HCT116 (cell line): ENCODE data around the gene SMYD3. TPM values are rescaled to one million over a fixed set of nuclear protein-coding genes. Genes with fewer than 3 reads are reported as not detected.

ENCODE experiments used
- ATAC-seq: fragments of 200-7000 bp; cut with Tn5 transposase; 2 replicates; pipeline ENCODE4 v1.9.1; 2020; ENCODE audit warnings: mild to moderate bottlenecking, moderate library complexity
- BruUV-seq: library from RNA; stranded (reverse); fragments of 400-500 nt; replicated peaks from 2 replicates; lab custom pipeline; 2021; lab: Mats Ljungman, UMichigan
- CTCF ChIA-PET: fragments of 300-600 bp; sonication (Branson Sonifier 250); formaldehyde crosslinking; loops from one replicate; lab custom pipeline; 2021; ENCODE audit warnings: antibody characterized with exemption; lab: Charles Lee
- POLR2A ChIA-PET: fragments of 300-600, 350-600 bp; sonication (Branson Sonifier 250); formaldehyde crosslinking; loops from one replicate; lab custom pipeline; 2021; ENCODE audit warnings: antibody characterized with exemption; lab: Charles Lee
- RAD21 ChIA-PET, 2 experiments: fragments of 300-600 bp; sonication (Branson Sonifier 250); formaldehyde crosslinking; loops; one replicate each; lab custom pipeline; 2023; ENCODE audit warnings: low total read pairs in 2 of 2; ENCODE audit not compliant: uncharacterized antibody in 2 of 2, unreplicated experiment in 2 of 2, low non-redundant PET in 1 of 2; lab: Charles Lee
- DNase-seq: peaks from one replicate; pipeline ENCODE4 v3.0.0-alpha.2; 2010; ENCODE audit warnings: low read depth, low spot score
- H2AFZ ChIP-seq: fragments of 200-600 bp; shearing (Covaris generic), sonication (generic); 2 replicates; pipeline ENCODE4 v1.6.1; 2017; ENCODE audit warnings: low read depth, mixed run types, mixed read lengths, antibody characterized with exemption, low read length; ENCODE audit not compliant: poor library complexity, severe bottlenecking
- H3K27ac ChIP-seq: 2 replicates; pipeline ENCODE4 v1.5.1; 2012; ENCODE audit warnings: low read depth, low read length
- H3K27me3 ChIP-seq: fragments of 200-600 bp; sonication (generic); 2 replicates; pipeline ENCODE4 v1.6.1; 2016; ENCODE audit warnings: mixed run types, low read length, mixed read lengths; ENCODE audit not compliant: insufficient read depth
- H3K36me3 ChIP-seq, 2 experiments: fragments of 200-500 bp in 1 of 2; fragments of 200-600 bp in 1 of 2; sonication (Bioruptor generic) in 1 of 2; sonication (generic) in 1 of 2; 2 replicates each; pipeline versions ENCODE4 v1.5.1 to v1.6.1; 2014 to 2016; ENCODE audit warnings: low read length in 2 of 2, inconsistent platforms in 1 of 2, mixed read lengths in 1 of 2, mixed run types in 1 of 2; ENCODE audit not compliant: insufficient read depth in 2 of 2, control insufficient read depth in 1 of 2
- H3K4me1 ChIP-seq, 2 experiments: fragments of 200-600 bp in 1 of 2; sonication (generic) in 1 of 2; 2 replicates each; pipeline versions ENCODE4 v1.5.1 to v1.6.1; 2012 to 2017; ENCODE audit warnings: low read length in 2 of 2, inconsistent platforms in 1 of 2, mild to moderate bottlenecking in 1 of 2, mixed read lengths in 1 of 2, mixed run types in 1 of 2, moderate library complexity in 1 of 2; ENCODE audit not compliant: insufficient read depth in 2 of 2, control insufficient read depth in 1 of 2
- H3K4me2 ChIP-seq: fragments of 200-600 bp; sonication (generic); 2 replicates; pipeline ENCODE4 v1.6.1; 2017; ENCODE audit warnings: mixed run types, low read length, mixed read lengths
- H3K4me3 ChIP-seq, 2 experiments: fragments of 200-600 bp in 1 of 2; sonication (generic) in 1 of 2; replicated peaks in 1 of 2; 2 replicates each; pipeline ENCODE4 v1.5.1; 2011 to 2016; ENCODE audit warnings: low read length in 2 of 2, control low read depth in 1 of 2, low read depth in 1 of 2, mild to moderate bottlenecking in 1 of 2, mixed read lengths in 1 of 2, mixed run types in 1 of 2
- H3K79me2 ChIP-seq: fragments of 200-600 bp; sonication (generic); 2 replicates; pipeline ENCODE4 v1.6.1; 2017; ENCODE audit warnings: mild to moderate bottlenecking, mixed run types, low read length, moderate library complexity, mixed read lengths; ENCODE audit not compliant: insufficient read depth
- H3K9ac ChIP-seq: fragments of 200-600 bp; sonication (generic); 2 replicates; pipeline ENCODE4 v1.6.1; 2016; ENCODE audit warnings: low read length, mixed read lengths
- H3K9me2 ChIP-seq: fragments of 200-600 bp; sonication (generic), shearing (Covaris generic); 2 replicates; pipeline ENCODE4 v1.6.1; 2017; ENCODE audit warnings: mixed run types, mild to moderate bottlenecking, moderate library complexity; ENCODE audit not compliant: insufficient read depth
- H3K9me3 ChIP-seq, 2 experiments: fragments of 200-500 bp in 1 of 2; fragments of 200-600 bp in 1 of 2; sonication (Bioruptor generic) in 1 of 2; sonication (generic) in 1 of 2; 2 replicates each; pipeline ENCODE4 v1.6.1; 2014 to 2017; ENCODE audit warnings: low read length in 2 of 2, mixed read lengths in 2 of 2, inconsistent platforms in 1 of 2, low read depth in 1 of 2, mild to moderate bottlenecking in 1 of 2, mixed run types in 1 of 2, moderate library complexity in 1 of 2; ENCODE audit not compliant: control insufficient read depth in 1 of 2, insufficient read depth in 1 of 2
- H4K20me1 ChIP-seq: fragments of 200-600 bp; sonication (generic), shearing (Covaris generic); 2 replicates; pipeline ENCODE4 v1.6.1; 2017; ENCODE audit warnings: mixed run types, mild to moderate bottlenecking, moderate library complexity; ENCODE audit not compliant: insufficient read depth
- CBX3 ChIP-seq: IDR thresholded peaks from 2 replicates; pipeline ENCODE4 v1.6.1; 2012; ENCODE audit warnings: low read depth
- EZH2 ChIP-seq: fragments of 200-600 bp; sonication (generic); IDR thresholded peaks from 2 replicates; pipeline ENCODE4 v1.6.1; 2017; ENCODE audit warnings: antibody characterized with exemption, mixed run types
- FOSL1 ChIP-seq: IDR thresholded peaks from 2 replicates; pipeline ENCODE4 v1.6.1; 2012; ENCODE audit warnings: low read depth
- JUND ChIP-seq: IDR thresholded peaks from 2 replicates; pipeline ENCODE4 v1.6.1; 2012
- MAX ChIP-seq: IDR thresholded peaks from 2 replicates; pipeline ENCODE4 v1.6.1; 2012
- POLR2AphosphoS5 ChIP-seq: IDR thresholded peaks from 2 replicates; pipeline ENCODE4 v1.6.1; 2011; ENCODE audit warnings: mild to moderate bottlenecking, low read depth, low read length, moderate library complexity
- RAD21 ChIP-seq: IDR thresholded peaks from 2 replicates; pipeline ENCODE4 v1.6.1; 2012; ENCODE audit warnings: low read depth, mild to moderate bottlenecking
- REST ChIP-seq: IDR thresholded peaks from 2 replicates; pipeline ENCODE4 v1.6.1; 2012; ENCODE audit warnings: low read depth
- SIN3A ChIP-seq: IDR thresholded peaks from 2 replicates; pipeline ENCODE4 v1.6.1; 2012; ENCODE audit warnings: low read depth
- YY1 ChIP-seq: IDR thresholded peaks from 2 replicates; pipeline ENCODE4 v1.6.1; 2011; ENCODE audit warnings: low read length, low read depth, moderate library complexity, mild to moderate bottlenecking; ENCODE audit not compliant: insufficient replicate concordance; ENCODE audit errors: extremely low read depth
- ZBTB33 ChIP-seq: IDR thresholded peaks from 2 replicates; pipeline ENCODE4 v1.6.1; 2011; ENCODE audit warnings: mild to moderate bottlenecking, low read length, moderate library complexity; ENCODE audit not compliant: insufficient replicate concordance; ENCODE audit errors: extremely low read depth
- intact Hi-C: fragments of 100-400 bp; cut with micrococcal nuclease; formaldehyde crosslinking; loops from 2 replicates; pipeline ENCODE4 v1.10.0; 2022
- total RNA-seq: library from RNA; stranded (reverse); gene quantifications from one replicate; pipeline ENCODE4 v1.2.1, GENCODE V29; 2021; ENCODE audit not compliant: unreplicated experiment
- TF ChIP-seq, protein P1 (sequence below), 3 experiments: fragments of 200-600 bp in 1 of 3; sonication (generic) in 1 of 3; IDR thresholded peaks in 2 of 3; conservative IDR thresholded peaks in 1 of 3; 2 replicates each; pipeline ENCODE4 v1.5.1; 2012 to 2017; ENCODE audit warnings: low read depth in 2 of 3, low read length in 2 of 3, antibody characterized with exemption in 1 of 3, borderline replicate concordance in 1 of 3, control low read depth in 1 of 3, mild to moderate bottlenecking in 1 of 3, mixed read lengths in 1 of 3, mixed run types in 1 of 3, moderate library complexity in 1 of 3; ENCODE audit not compliant: insufficient read depth in 1 of 3

The SMYD3 gene
- total RNA-seq, 1 experiment from 2014 or later = 33.6 TPM

DNA sequence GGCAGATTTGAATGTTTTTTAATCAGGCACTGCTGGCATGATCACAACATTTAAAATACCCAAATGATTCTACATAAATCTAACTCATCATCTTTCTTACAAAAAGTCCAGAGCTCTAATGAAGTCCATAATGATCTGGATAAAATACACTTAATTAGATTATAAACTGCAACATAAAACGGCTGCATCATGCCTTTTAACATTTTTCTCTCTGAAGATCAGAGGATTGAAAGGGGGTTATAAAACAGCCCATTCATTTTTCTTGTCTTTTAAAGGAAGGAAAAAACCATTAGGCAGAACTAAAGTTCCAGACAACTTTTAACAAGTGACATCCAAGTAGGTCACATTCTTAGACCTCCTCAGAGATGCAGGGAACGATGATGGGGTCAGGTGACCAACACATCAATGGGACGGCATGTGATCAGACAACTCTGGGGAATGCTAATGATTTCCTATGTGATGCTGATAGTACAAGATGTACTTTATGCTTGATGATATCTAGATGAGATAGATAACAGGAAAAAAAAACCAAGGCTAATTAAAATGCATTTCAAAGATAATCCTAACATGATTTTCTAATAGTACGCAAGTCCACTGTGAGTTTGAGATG, 455.1 kb downstream of the SMYD3 start (continued):
- no peak for TF ChIP-seq MAX

GRCh38 chr1:246048693-246049092, 458.4 kb downstream of the SMYD3 start:
- ATAC-seq = no peak
- intact Hi-C loops = no loop called here
- POLR2A ChIA-PET = no interaction called here
- TF ChIP-seq EZH2 (no peak), ZBTB33 (no peak), JUND (no peak), MAX (no peak), CBX3 (no peak), POLR2AphosphoS5 (no peak), REST (no peak), RAD21 (no peak), YY1 (no peak), FOSL1 (no peak), SIN3A (no peak)
- TF ChIP-seq, protein P1, sequence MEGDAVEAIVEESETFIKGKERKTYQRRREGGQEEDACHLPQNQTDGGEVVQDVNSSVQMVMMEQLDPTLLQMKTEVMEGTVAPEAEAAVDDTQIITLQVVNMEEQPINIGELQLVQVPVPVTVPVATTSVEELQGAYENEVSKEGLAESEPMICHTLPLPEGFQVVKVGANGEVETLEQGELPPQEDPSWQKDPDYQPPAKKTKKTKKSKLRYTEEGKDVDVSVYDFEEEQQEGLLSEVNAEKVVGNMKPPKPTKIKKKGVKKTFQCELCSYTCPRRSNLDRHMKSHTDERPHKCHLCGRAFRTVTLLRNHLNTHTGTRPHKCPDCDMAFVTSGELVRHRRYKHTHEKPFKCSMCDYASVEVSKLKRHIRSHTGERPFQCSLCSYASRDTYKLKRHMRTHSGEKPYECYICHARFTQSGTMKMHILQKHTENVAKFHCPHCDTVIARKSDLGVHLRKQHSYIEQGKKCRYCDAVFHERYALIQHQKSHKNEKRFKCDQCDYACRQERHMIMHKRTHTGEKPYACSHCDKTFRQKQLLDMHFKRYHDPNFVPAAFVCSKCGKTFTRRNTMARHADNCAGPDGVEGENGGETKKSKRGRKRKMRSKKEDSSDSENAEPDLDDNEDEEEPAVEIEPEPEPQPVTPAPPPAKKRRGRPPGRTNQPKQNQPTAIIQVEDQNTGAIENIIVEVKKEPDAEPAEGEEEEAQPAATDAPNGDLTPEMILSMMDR (IDR thresholded peaks at IDR 0.05 in 2 of 3, conservative IDR thresholded peaks at IDR 0.05 in 1 of 3; ENCODE audit: borderline replicate concordance in 1 of 3, insufficient read depth in 1 of 3, low read depth in 2 of 3, low read length in 2 of 3) = no peak
- no TSS peak for BruUV-seq
- Histone ChIP-seq H3K4me3 (no peak overlapping the region), H3K79me2 (no peaks in the 10 kb centered on the region), H3K27ac (no peak overlapping the region), H3K4me1 (no peaks in the 10 kb centered on the region), H3K27me3 (no peaks in the 10 kb centered on the region), H2AFZ (no peak overlapping the region), H3K9ac (no peak overlapping the region), H3K9me3 (no peaks in the 10 kb centered on the region), H3K4me2 (no peak overlapping the region), H4K20me1 (no peaks in the 10 kb centered on the region), H3K36me3 (no peaks in the 10 kb centered on the region), H3K9me2 (no peaks in the 10 kb centered on the region)
- RAD21 ChIA-PET = no interaction called here
- CTCF ChIA-PET = no interaction called here
- no peak for DNase-seq
